KBM-7 (cell line): ENCODE measurements around the gene FAT1.
"Not testable (repeated sequence)": the region's sequence is repeated elsewhere in the genome, so short reads cannot be mapped to it uniquely, and the experiment has no call there.

Experiments used
- DNase-seq: peaks from one replicate; pipeline ENCODE4 v3.0.0-alpha.2; 2015
- in situ Hi-C: fragments of 300-500 bp; cut with MboI; formaldehyde crosslinking; loops from 2 replicates; pipeline ENCODE4 v1.14.3; 2020; ENCODE audit warnings: low sequenced_read_pairs, low pct_unique_long_range_greater_than_20kb, mixed read lengths

Gene FAT1, protein sequence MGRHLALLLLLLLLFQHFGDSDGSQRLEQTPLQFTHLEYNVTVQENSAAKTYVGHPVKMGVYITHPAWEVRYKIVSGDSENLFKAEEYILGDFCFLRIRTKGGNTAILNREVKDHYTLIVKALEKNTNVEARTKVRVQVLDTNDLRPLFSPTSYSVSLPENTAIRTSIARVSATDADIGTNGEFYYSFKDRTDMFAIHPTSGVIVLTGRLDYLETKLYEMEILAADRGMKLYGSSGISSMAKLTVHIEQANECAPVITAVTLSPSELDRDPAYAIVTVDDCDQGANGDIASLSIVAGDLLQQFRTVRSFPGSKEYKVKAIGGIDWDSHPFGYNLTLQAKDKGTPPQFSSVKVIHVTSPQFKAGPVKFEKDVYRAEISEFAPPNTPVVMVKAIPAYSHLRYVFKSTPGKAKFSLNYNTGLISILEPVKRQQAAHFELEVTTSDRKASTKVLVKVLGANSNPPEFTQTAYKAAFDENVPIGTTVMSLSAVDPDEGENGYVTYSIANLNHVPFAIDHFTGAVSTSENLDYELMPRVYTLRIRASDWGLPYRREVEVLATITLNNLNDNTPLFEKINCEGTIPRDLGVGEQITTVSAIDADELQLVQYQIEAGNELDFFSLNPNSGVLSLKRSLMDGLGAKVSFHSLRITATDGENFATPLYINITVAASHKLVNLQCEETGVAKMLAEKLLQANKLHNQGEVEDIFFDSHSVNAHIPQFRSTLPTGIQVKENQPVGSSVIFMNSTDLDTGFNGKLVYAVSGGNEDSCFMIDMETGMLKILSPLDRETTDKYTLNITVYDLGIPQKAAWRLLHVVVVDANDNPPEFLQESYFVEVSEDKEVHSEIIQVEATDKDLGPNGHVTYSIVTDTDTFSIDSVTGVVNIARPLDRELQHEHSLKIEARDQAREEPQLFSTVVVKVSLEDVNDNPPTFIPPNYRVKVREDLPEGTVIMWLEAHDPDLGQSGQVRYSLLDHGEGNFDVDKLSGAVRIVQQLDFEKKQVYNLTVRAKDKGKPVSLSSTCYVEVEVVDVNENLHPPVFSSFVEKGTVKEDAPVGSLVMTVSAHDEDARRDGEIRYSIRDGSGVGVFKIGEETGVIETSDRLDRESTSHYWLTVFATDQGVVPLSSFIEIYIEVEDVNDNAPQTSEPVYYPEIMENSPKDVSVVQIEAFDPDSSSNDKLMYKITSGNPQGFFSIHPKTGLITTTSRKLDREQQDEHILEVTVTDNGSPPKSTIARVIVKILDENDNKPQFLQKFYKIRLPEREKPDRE (N-terminal part only)

GRCh38 chr4:186723292-186724057, at the start of gene FAT1:
FAT1 (minus strand) TSS chr4:186723856; CDS start chr4:186709827, 14,029 bp downstream.
- DNase-seq = no peak
- in situ Hi-C loops = no loop called here

DNA sequence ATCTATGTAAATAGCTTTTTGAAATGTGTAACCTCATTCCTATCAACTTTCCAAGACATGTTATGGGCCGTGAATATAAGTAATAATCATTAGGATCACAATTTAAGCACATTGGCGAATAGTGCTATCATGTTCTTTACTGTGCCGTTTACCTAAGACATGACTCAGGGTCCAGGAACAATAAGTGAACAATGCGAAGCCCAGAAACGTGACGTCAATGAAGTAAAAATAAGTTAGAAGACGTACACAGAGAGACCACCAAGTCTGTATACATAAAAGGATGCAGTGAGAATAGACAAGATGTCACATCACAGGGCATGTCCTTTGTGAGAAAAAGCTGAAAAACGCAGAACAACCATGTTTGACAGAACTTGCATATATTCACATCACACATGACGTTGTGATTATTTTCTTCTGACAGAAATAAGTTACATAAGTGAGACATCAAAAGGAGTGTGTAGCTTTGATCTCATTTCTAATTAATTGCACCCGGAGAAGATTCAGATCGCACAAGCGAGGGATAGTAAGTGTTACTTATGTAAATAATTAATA, 49.4 kb upstream of the FAT1 start:
- in situ Hi-C loops = no loop called here
- no peak for DNase-seq

GRCh38 chr4:186771624-186772023, 48.0 kb upstream of the FAT1 start:
- in situ Hi-C loops = no loop called here
- DNase-seq = no peak

DNA sequence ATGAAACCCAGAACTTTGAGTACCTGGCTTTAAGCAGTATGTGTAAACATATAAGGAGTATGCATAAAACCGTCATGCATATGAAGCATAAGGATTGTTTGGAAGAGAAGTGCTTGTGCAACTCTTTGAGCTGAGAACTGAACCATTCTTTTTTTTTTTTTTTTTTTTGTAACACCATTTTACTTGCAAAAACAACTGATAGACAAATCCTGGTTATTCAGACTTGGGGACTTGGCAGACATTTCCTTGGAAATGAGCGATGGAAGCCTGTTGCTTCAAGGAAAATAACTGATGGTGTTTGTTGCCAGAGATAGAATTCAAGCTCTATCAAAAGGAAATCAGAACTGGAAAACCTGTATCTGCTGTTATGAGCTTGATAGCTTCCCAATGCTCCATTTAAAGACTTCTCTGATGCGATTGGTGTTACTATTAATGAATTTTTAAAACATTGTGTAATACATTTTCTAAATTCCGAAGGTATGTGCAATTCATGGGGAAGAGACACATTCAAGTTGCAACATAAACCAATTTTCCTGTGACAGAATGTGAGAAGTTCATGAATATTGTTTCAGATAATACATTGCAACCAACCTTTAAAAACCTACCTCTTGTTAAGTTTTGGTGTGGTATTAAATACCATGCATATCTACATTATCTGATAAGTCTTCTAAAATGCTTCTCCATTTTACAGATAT, 47.0 kb upstream of the FAT1 start:
- no peak for DNase-seq

GRCh38 chr4:186767794-186768193, 44.1 kb upstream of the FAT1 start:
- DNase-seq = no peak
- in situ Hi-C loops = no loop called here

More for the DNA sequence above, 47.0 kb upstream of the FAT1 start:
- in situ Hi-C loops = no loop called here

GRCh38 chr4:186765673-186766546, 42.3 kb upstream of the FAT1 start:
- in situ Hi-C loops = no loop called here
- DNase-seq = no peak

GRCh38 chr4:186765138-186765537, 41.5 kb upstream of the FAT1 start:
- in situ Hi-C loops = no loop called here
- no peak for DNase-seq

- DNase-seq = no peak
- in situ Hi-C loops = no loop called here
These were observed 40.8 kb upstream of the FAT1 start for GRCh38 chr4:186764457-186764856.

DNA sequence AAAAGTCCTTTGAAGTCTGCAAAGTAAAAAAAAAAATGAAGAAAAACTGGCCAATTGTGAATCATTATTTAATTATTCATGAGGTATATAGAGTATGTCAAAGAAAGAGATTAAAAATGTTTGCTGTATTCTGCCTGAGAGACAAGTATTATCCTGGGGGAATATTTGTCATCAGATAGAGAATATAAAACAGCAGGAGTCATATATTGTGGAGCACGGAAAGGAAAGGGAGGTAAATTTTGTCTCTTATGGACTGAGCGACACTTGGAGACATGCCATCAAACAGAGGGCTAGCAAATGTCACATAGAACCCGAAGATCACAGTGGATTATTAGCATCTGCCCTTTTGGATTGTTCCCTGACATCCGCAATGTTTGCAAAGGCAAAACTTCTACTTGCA, 39.2 kb upstream of the FAT1 start:
- in situ Hi-C loops = no loop called here
- no peak for DNase-seq

GRCh38 chr4:186762361-186762760, 38.7 kb upstream of the FAT1 start:
- DNase-seq = no peak
- in situ Hi-C loops = no loop called here

DNA sequence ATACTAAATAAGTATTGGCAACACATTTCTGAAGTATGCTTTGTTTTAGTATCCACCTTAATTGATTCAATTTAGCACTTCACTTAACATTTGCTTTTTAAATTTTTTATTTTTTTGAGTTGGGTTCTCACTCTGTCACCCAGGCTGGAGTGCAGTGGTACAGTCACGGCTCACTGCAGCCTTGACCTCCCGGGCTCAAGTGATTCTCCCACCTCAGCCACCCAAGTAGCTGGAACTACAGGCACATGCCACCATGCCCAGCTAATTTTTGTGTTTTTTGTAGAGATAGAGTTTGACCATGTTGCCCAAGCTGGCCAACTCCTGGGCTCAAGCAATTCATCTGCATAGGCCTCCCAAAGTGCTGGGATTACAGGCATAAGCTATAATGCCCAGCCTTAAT, 38.3 kb upstream of the FAT1 start:
- DNase-seq, in situ Hi-C loops: not testable (repeated sequence)

GRCh38 chr4:186761393-186761792, 37.7 kb upstream of the FAT1 start:
- DNase-seq = no peak
- in situ Hi-C loops = no loop called here

DNA sequence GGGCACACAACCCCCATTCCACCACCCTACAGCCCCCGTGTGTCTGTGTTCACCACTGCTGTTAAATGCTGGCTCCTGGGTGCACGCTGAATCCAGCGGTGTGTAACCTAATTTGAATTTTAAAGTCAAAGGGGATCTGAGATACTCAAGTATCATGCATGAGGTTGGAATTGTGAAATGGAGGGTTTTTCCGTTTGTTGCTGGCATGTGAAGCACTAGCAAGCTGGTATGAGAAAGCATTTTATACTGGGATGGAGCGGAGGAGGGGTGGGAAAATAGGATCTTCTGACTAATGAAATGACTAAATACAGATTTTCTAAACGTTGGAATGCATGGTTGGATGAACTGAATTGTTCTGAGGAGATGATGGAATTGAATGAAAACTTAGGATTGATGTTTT, 36.9 kb upstream of the FAT1 start:
- in situ Hi-C loops = no loop called here
- no peak for DNase-seq

DNA sequence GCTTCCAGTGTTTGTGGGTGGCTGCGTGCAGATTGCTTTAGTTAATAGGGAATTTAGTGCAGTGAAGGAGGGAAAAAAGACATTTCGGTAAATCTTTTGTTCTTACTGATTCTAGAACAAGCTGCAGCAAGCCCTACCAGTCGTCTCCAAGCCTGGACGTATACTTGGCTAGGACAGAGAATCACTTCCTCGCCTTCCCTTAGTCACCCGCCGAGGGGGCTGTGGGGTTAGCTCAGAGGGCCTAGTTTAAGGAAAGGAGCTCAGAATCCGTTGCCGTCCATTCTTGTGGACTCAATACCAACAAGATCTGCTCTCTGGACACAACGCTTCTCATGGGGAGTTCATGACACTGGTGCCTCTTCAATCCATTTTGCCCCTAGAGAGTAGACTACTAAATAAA, 36.3 kb upstream of the FAT1 start:
- in situ Hi-C loops = no loop called here
- no peak for DNase-seq

DNA sequence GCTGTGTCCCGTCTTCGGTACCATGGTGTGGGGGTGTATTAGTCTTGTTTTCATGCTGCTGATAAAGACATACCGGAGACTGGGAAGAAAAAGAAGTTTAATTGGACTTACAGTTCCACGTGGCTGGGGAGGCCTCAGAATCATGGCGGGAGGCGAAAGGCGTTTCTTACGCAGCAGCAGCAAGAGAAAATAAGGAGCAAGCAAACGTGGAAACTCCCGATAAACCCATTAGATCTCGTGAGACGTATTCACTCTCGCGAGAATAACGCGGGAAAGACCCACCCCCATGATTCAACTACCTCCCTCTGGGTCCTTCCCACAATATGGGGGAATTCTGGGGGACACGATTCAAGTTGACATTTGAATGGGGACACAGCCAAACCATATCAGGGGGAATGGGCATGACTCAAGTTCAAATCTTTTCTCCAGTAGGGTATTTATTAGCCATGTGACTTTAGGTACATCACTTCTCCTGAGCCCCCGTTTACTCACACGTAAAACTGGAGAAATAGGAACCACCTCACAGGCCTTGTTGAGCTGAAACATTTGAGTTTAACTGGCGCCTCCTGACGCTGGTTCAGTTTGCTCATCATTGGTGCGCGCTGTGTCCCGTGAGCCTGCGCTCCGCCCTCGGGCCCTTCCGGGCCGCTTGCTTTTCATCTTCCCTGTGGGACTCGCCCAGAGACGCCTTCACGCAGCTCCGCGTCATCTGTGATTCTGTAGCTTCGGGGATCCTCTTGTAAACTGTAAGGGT, 35.5 kb upstream of the FAT1 start:
- no peak for DNase-seq
- in situ Hi-C loops = no loop called here

DNA sequence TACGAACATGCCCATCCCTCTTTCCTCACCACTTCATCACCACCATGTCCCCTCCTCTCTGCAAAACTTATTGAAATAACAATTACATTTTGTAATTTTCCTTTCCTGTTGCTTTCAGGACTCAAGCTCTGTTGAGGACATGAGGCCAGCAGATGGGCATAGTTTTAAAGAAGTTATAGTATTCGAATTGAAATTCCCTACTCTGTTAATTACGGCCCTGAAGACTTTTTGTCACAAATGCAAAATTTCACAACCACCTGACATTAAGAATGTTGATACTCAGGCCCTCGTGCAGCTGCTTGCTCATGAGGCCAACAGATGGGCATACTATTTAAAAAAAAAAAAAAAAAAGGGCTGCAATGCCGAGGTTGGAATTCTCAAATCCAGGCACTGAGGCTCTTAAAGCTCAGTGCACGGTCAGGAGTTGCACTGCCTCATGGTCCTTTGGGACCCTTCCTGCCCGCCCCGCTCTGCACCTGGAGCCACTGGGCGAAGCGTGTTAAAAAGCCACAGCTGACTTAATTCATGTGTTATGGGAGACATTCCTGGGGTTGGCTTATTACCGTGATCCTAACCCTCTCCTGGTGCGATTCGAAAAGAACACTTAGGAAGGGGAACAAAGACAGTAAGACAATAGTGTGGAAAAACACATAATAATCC, 34.2 kb upstream of the FAT1 start:
- in situ Hi-C loops = no loop called here
- no peak for DNase-seq
